ENCODE data around the gene CAMK1G.

Gene CAMK1G

GRCh38 chr1:209643285-209644020, 59.9 kb downstream of the CAMK1G start:
- DNase-seq: no peak

- DNase-seq: no peak
Observed at GRCh38 chr1:209645574-209646452, 62.3 kb downstream of the CAMK1G start.

- no peak for DNase-seq
Observed at GRCh38 chr1:209646558-209646957, 63.0 kb downstream of the CAMK1G start.

GRCh38 chr1:209647156-209647555, 63.6 kb downstream of the CAMK1G start:
- no peak for DNase-seq

GRCh38 chr1:209648346-209648745, 64.8 kb downstream of the CAMK1G start:
- DNase-seq: no peak

GRCh38 chr1:209648931-209649776, 65.6 kb downstream of the CAMK1G start:
- DNase-seq: no peak

GRCh38 chr1:209650454-209650853, 66.9 kb downstream of the CAMK1G start:
- DNase-seq: no peak

- no peak for DNase-seq
Observed at GRCh38 chr1:209651138-209651587, 67.6 kb downstream of the CAMK1G start.

- DNase-seq: no peak
Observed at GRCh38 chr1:209652121-209652735, 68.7 kb downstream of the CAMK1G start, which contains the start of gene LAMB3. LAMB3 (minus strand) TSS chr1:209652425; CDS start chr1:209650944, 1,481 bp downstream.

GRCh38 chr1:209652873-209653401, 69.4 kb downstream of the CAMK1G start:
- no peak for DNase-seq

- DNase-seq: no peak
Observed at GRCh38 chr1:209653915-209654351, 70.4 kb downstream of the CAMK1G start.

- DNase-seq: no peak
Observed at GRCh38 chr1:209655411-209656231, 72.1 kb downstream of the CAMK1G start.

- no peak for DNase-seq
Observed at GRCh38 chr1:209657140-209657879, 73.8 kb downstream of the CAMK1G start.

- no peak for DNase-seq
Observed at GRCh38 chr1:209657918-209658317, 74.4 kb downstream of the CAMK1G start.

- no peak for DNase-seq
Observed at GRCh38 chr1:209659909-209660308, 76.4 kb downstream of the CAMK1G start.

GRCh38 chr1:209661071-209661470, 77.6 kb downstream of the CAMK1G start:
- DNase-seq: no peak

- no peak for DNase-seq
Observed at GRCh38 chr1:209662879-209663327, 79.4 kb downstream of the CAMK1G start.

Data from SHP77 (cell line).